ENCODE measurements around the gene PPP1CA. TPM values are rescaled to one million over a fixed set of nuclear protein-coding genes. Genes with fewer than 3 reads are reported as not detected.
"Not testable (repeated sequence)": the region's sequence is repeated elsewhere in the genome, so short reads cannot be mapped to it uniquely, and the experiment has no call there.

The PPP1CA gene
- total RNA-seq, 1 experiment from 2014 or later = 449 TPM

GRCh38 chr11:67402192-67402839, 658 bp upstream of the PPP1CA start:
- Histone ChIP-seq H3K4me1 (ENCODE audit: insufficient read depth, low read length) (peaks cover 11% of the 10 kb centered on the region), H2AFZ (ENCODE audit: low read length) (peak overlapping the region; percentile 71), H3K4me2 (ENCODE audit: low read length) (peak overlapping the region; percentile 80), H4K20me1 (ENCODE audit: low read length) (peaks cover 16% of the 10 kb centered on the region; the same call in 1 of the 2 replicates), H3K27ac (ENCODE audit: low read length) (0 out of 2 replicates have a peak overlapping the region, but pooled peaks have one; percentile 8), H3K4me3 (ENCODE audit: low read length) (peak overlapping the region; percentile 42), H3K9ac (ENCODE audit: low read length) (peak overlapping the region; percentile 13; the same call in 1 of the 2 replicates), H3K36me3 (ENCODE audit: low read depth, low read length) (peaks cover 24% of the 10 kb centered on the region), H3K79me2 (ENCODE audit: low read length) (peaks cover 28% of the 10 kb centered on the region)
- not testable (repeated sequence) for H3K9me2 ChIP-seq (replicated peaks; ENCODE audit: low read length); H3F3A ChIP-seq (ENCODE audit: low read length, unreplicated experiment); H3K9me3 ChIP-seq (ENCODE audit: low read length); ATAC-seq; H3K27me3 ChIP-seq (ENCODE audit: low read length); DNase-seq
- CTCF ChIA-PET = interaction anchor here (0.5 to 1.7 kb wide), 6 partner anchors 18 to 1386 kb away, joined by 3 to 15 read pairs (median 8); partner anchors contain the start of gene TMEM134
- TSS peak; percentile 89 for BruUV-seq (replicated peaks)
- intact Hi-C loops (cut with micrococcal nuclease) = loop anchor here (2.0 kb wide), 1 partner anchor 26 kb away; the partner anchor contains the start of gene RPS6KB2
- POLR2A ChIA-PET (ENCODE audit: unreplicated experiment) = interaction anchor here (0.6 to 0.9 kb wide), 4 partner anchors 10 to 54 kb away, joined by 5 to 13 read pairs (median 8); partner anchors contain the start of gene RAD9A

GRCh38 chr11:67400942-67401494, 640 bp downstream of the PPP1CA start:
- Histone ChIP-seq H4K20me1 (ENCODE audit: low read length) (peaks cover 16% of the 10 kb centered on the region; the same call in 1 of the 2 replicates), H2AFZ (ENCODE audit: low read length) (peak overlapping the region; percentile 74; the same call in 1 of the 2 replicates), H3F3A (ENCODE audit: low read length, unreplicated experiment) (no peaks in the 10 kb centered on the region), H3K9ac (ENCODE audit: low read length) (peak overlapping the region; percentile 93), H3K27me3 (ENCODE audit: low read length) (no peaks in the 10 kb centered on the region), H3K4me3 (ENCODE audit: low read length) (peak overlapping the region; percentile 88), H3K36me3 (ENCODE audit: low read depth, low read length) (peaks cover 24% of the 10 kb centered on the region), H3K4me2 (ENCODE audit: low read length) (peak overlapping the region; percentile 98), H3K9me3 (ENCODE audit: low read length) (no peaks in the 10 kb centered on the region), H3K9me2 (replicated peaks; ENCODE audit: low read length) (no peaks in the 10 kb centered on the region), H3K79me2 (ENCODE audit: low read length) (peaks cover 28% of the 10 kb centered on the region), H3K4me1 (ENCODE audit: insufficient read depth, low read length) (peaks cover 11% of the 10 kb centered on the region), H3K27ac (ENCODE audit: low read length) (peak overlapping the region; percentile 71)
- TF ChIP-seq EZH2 (IDR thresholded peaks at IDR 0.05; ENCODE audit: low read length, unreplicated experiment) (no peak), EZH2phosphoT487 (IDR thresholded peaks at IDR 0.05; ENCODE audit: borderline replicate concordance, low read length) (no peak), CTCF (conservative IDR thresholded peaks at IDR 0.05; ENCODE audit: low read depth, low read length) (no peak)
- ChIA-PET CTCF (interaction anchor here (0.6 to 1.7 kb wide), 8 partner anchors 9 to 899 kb away, joined by 3 to 15 read pairs (median 6); partner anchors contain the start of genes PITPNM1, RAD9A and TMEM134), POLR2A (ENCODE audit: unreplicated experiment) (interaction anchor here (0.5 to 1.2 kb wide), 7 partner anchors 20 to 935 kb away, joined by 3 to 16 read pairs (median 5); partner anchors contain the start of gene PELI3)
- DNase-seq = no peak
- ATAC-seq = no peak; the same call in none of the 2 replicates
- TSS peak; percentile 39 for BruUV-seq (replicated peaks)
- intact Hi-C loops (cut with micrococcal nuclease) = loop anchor here (1.0 kb wide), 1 partner anchor 67 kb away; no protein-coding TSS in a partner anchor

- peaks cover 24% of the 10 kb centered on the region for H3K36me3 ChIP-seq (ENCODE audit: low read depth, low read length)
- H3K79me2 ChIP-seq (ENCODE audit: low read length) = peaks cover 28% of the 10 kb centered on the region
- H3K4me2 ChIP-seq (ENCODE audit: low read length) = peak overlapping the region; percentile 98
- ChIA-PET POLR2A (ENCODE audit: unreplicated experiment) (interaction anchor here (0.6 to 1.2 kb wide), 2 partner anchors 20 to 47 kb away, joined by 5 read pairs; partner anchors contain the start of gene POLD4), CTCF (interaction anchor here (0.9 to 1.7 kb wide), 3 partner anchors 8 to 68 kb away, joined by 3 to 15 read pairs (median 3); partner anchors contain the start of genes RAD9A and TMEM134)
- H4K20me1 ChIP-seq (ENCODE audit: low read length) = peaks cover 16% of the 10 kb centered on the region; the same call in 1 of the 2 replicates
- no peak for ATAC-seq
- H3K9me3 ChIP-seq (ENCODE audit: low read length) = no peaks in the 10 kb centered on the region
- no peaks in the 10 kb centered on the region for H3F3A ChIP-seq (ENCODE audit: low read length, unreplicated experiment)
- H2AFZ ChIP-seq (ENCODE audit: low read length) = no peak overlapping the region
- BruUV-seq (replicated peaks) = no TSS peak
- TF ChIP-seq EZH2phosphoT487 (IDR thresholded peaks at IDR 0.05; ENCODE audit: borderline replicate concordance, low read length) = no peak
- TF ChIP-seq EZH2 (IDR thresholded peaks at IDR 0.05; ENCODE audit: low read length, unreplicated experiment) = no peak
- no peak for TF ChIP-seq CTCF (conservative IDR thresholded peaks at IDR 0.05; ENCODE audit: low read depth, low read length)
- intact Hi-C loops (cut with micrococcal nuclease) = no loop called here
- no peak for DNase-seq
- peak overlapping the region; percentile 93 for H3K9ac ChIP-seq (ENCODE audit: low read length)
- H3K4me1 ChIP-seq (ENCODE audit: insufficient read depth, low read length) = peaks cover 11% of the 10 kb centered on the region
- peak overlapping the region; percentile 88 for H3K4me3 ChIP-seq (ENCODE audit: low read length)
- no peaks in the 10 kb centered on the region for H3K27me3 ChIP-seq (ENCODE audit: low read length)
- H3K9me2 ChIP-seq (replicated peaks; ENCODE audit: low read length) = no peaks in the 10 kb centered on the region
- H3K27ac ChIP-seq (ENCODE audit: low read length) = no peak overlapping the region
Observed at GRCh38 chr11:67400251-67400941, 1.3 kb downstream of the PPP1CA start.
